Pons (tissue), 1 donor: ENCODE measurements around the gene SMC6.

Source experiments
- DNase-seq: peaks from one replicate; pipeline ENCODE4 v3.0.0-alpha.2; 2016; ENCODE audit warnings: low spot score

The SMC6 gene

DNA sequence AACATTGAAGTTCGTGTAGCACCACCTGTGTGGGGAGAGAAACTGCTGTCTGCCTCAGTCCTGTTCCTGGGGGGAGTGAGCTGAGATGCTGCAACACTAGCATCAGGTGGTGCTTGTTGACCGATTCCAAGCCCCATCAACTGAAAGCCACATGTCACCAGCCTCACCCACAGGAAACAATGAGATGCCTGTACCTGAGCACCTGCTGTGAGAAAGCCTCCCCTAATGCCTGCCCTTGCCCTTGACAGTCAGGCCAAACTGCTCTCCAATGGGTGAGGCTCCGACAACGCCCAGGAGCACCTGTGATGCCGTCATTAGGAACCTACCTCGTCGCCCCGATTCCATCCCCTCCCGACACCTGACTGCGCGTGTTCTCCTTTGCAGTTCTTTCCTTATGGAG is 104.6 kb downstream of the SMC6 start:
- DNase-seq = no peak

DNA sequence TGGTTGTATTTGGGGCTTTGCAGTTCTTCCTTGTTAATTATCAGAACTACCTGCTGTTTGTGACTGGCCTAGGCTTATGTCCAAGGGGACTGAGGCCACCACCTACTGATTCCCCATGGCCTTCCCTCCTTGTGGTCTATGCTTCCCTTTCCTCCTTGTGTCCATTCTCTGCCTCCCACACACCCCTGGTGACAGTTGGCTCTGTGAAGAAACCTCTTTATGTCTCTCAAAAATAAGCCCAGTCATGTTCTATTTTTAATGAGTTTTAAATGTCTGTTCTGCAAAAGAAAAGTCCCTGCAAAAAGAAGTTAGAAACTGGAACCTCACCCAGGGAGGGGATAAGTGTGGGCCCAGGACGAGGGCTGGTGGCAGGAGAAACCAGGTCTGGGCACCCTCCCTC is 105.0 kb downstream of the SMC6 start:
- DNase-seq = no peak

DNA sequence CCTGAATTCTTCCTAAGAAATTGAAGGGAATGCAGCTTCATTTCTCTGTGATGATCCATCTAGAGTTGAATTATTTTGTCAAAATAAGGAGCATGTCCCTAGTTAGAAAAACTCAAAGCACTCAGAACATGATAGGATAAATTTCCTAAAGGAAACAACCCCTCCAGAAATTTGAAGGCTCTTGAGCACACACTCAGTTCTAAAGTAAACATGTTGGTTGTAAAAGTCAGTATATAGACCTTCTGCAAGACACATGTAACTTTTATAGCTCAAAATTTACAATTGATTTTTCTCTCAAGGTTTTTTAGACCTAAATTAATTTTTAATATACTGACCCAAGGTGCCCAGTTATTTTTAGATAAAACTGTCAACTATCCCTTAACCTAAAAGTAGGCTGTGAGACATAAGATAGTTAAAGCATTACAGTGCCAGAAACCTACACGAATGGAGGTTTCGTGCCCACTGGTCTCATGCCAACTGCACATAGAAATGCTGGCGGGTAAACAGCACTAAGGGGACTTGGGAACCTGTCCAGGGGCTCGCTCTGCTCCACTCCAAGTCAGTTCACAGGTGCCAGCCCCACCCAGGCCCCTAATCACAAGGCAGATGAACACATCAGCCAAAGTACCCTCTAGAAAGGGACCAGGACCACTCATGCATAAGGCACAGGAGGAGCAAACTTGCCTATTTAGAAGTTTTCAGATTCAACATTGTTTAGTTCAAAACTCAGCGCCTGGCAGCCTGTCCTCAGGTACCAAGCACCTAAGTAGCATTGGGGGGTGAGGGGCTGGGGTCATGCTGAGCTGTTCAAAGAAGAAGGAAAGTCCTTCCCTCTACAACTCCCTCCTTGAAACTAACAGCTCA is 106.5 kb downstream of the SMC6 start:
- DNase-seq = no peak

DNA sequence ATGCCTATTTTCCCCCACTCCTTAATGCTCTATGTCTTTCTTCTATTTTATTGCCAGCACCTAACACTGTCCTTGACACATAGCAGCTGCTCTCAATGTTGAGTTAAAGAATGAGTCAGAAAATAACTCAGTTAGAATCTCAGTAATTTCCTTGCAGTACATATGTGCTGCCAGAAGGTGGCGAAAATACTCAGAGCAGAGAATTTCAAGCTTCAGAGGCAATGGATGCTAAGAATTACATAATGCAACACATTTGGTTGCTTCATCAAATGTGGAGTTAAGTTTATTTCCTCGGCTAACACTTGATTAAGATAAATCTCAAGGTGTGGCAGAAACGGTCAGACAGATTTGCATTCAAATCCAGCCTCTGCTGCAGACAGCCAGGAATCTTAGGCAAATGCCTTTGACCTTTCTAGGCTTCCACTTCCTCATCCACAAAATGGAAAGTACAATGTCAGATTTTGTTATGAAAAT is 107.5 kb downstream of the SMC6 start:
- DNase-seq = peak; percentile 70

DNA sequence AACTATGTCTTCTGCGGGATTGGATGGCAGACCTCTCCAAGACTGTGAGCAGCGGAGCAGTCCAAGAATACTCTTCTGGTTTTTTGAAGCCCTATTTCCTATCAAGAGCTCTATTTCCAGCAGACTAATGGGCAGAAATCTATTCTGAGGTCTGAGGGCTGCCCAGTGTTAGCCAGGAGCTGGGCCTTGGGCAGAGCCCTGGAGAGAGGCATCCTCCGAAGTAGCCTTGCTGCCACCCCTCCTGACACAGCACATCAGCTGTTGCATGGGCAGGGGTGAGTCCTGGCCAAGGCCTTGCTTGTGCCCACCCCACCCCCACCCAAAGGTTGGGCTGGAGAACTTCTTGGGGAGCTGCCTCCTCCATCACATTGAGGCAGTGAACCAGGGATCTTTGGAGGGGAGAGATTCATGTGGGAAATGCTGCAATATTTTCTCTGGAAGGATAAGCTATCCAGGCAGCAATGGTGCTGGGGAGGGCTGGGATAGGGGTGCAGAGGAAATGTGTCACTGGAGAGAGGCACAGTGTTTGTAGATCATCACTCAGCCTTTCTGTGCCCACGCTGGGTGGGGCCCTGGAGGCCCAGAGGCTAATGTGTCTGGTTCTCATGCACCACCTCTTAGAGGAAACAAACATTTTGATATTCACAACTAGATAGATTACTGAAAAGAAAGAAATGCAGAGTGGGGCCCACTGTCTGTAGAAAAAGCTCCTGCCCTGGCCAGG is 108.5 kb downstream of the SMC6 start:
- DNase-seq = no peak

DNA sequence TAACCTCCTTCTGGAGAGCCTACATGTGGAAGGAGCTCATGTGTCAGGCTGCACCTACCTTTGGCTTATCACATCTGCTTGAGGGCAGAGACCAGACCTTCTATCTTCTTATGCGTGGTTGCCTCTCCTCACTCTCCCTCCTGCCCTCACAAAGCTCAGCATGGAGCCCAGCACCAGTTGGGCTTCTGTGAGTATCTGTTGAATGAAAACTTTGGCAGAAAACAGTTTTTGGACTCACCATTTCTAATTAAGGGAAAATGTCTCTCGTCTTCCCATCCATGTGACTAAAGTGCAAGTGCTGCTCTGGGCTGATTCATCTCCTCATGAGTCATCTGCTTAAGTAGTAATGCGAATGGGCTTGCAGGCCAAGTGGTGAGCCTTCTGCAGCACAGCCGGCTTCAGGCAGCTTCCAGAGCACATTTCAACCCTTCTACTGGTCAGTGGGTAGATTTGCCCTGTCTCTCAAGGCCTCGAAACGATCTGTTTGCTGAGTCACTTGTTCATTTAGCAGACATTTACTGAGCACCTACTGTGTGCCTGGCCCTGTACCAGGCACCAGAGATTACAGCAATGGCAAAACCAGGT is 110.5 kb downstream of the SMC6 start:
- no peak for DNase-seq

DNA sequence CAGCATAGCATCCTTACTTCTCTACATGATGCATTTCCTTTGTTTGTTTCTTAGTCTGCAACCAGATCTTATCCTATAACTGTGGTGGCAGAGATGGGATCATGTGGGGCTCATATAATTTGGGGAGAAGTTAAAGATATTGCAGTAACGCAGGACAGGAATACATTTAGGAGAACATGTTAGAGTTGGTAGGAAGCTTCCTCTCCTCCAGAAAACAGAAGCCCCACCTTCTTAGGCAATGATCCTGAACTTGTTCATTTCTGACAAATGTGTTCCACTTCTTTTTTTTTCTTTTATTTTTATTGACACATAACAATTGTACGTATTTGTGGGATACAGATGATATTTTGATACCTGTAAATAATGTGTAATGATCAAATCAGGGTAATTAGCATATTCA is 113.2 kb downstream of the SMC6 start:
- no peak for DNase-seq

DNA sequence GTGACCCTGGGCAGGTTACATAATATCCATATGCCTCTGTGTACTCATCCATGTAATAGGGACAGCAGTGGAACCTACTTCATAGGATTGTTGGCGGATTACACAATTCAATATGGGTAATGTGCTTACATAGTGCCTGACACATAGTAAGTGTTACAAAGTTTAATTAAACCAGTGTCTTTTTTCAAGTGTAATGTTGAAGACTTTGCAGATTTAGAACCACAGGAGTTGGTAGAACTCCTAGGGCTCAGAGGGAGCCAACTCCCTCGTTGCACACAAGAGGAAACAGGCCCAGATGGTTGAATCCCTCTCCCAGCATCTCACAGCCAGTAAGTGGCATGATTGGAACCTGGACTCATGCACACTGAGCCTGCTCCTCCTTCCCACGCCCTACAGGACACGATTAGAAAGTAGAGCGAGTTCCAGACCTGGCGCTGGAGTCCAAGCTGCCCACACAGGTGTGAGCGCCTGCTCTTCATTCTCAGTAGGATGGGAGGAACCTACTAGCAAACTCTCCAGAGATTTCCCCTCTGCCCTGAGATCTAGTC is 115.3 kb downstream of the SMC6 start:
- no peak for DNase-seq

DNA sequence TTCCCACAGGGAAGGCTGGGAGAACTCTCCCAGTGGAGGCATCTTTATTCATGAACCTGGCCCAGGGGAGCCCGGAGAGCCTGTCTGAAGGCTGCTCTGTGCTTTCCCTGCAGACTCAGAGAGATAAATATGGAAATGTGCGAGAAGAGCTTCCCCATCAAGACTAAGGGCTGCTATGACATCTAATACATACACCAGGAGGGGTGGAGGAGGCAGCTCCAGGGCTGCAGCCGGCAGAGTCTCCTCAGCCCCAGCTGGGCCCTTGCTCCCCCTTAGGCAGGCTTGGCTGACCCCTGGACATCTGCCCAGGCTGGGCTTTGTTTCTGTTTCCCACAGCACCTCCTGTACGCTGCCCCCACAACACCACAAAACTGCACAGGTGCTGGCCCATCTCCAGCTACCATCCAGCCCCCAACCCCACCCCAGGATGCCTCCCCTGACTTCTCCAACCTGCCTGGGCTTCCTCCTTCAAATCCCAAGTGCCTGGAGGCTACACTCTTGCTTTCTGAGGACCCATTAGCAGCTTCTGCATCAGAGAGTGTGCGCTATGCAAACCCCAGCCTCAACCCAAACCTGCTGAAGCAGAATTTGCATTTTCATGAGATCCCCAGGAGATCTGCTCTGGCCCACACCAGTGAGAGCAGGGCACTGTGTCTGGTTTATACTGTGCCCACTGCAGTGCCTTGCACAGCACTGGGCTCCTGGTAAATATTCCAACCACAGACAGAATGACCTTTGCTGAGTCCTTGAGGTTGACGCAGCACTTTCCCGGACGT is 116.3 kb downstream of the SMC6 start:
- no peak for DNase-seq

DNA sequence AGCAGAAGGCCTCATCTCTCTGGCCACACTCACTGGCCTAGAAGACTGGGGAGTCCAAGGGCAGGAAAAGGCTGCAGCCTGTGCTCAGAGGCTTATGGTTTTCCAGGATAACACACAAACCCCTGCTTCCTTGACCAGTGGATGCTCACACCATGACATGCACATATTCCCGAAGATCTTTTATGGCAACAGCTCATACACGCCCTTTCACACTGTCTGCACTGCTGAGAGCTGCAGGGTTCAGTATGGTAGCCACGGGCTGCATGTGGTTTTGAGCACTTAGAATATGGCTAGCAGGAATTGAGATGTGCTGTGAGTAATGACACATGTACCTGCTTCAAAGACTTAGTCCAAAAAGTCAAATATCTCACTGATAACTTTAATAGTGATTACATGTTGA is 117.4 kb downstream of the SMC6 start:
- no peak for DNase-seq

DNA sequence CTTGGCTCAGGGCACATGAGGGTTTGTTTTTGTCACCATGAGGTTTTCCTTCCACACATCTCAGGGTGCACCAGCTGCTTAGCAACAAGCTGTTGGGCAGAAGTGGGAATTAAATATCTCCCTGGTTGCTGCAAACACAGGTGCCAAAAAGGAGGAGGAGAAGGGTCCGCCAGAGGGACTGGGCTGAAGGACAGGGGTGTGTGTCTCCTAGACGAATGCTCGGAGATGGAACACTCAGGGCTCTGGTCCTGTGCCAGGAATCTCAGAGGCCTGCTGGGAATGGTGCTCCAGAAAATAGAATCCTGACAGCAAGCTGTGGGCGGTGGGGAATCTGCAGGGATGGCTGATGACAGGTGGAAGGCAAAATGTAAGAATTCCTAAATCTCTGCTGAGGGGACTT is 118.6 kb downstream of the SMC6 start:
- DNase-seq = no peak

DNA sequence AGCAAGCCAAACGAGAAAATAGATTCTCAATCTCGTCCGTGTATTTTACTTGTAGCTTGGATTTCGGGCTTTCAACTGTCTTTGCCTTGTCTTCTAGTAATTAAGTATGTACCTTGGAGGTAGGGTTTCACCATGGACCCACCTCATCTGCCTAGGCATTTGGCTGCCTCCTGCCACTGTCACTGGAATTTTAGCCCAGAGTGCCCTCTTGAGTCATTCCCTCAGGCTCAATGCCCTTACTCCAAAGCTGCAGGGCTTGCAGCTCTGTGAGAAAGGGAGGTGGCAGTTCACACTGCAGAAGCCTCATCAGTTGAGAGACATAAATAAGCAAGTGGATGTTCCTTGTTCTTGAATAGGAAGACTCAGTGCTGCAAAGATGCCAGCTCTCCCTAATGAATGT is 123.5 kb downstream of the SMC6 start:
- DNase-seq = peak; percentile 16

DNA sequence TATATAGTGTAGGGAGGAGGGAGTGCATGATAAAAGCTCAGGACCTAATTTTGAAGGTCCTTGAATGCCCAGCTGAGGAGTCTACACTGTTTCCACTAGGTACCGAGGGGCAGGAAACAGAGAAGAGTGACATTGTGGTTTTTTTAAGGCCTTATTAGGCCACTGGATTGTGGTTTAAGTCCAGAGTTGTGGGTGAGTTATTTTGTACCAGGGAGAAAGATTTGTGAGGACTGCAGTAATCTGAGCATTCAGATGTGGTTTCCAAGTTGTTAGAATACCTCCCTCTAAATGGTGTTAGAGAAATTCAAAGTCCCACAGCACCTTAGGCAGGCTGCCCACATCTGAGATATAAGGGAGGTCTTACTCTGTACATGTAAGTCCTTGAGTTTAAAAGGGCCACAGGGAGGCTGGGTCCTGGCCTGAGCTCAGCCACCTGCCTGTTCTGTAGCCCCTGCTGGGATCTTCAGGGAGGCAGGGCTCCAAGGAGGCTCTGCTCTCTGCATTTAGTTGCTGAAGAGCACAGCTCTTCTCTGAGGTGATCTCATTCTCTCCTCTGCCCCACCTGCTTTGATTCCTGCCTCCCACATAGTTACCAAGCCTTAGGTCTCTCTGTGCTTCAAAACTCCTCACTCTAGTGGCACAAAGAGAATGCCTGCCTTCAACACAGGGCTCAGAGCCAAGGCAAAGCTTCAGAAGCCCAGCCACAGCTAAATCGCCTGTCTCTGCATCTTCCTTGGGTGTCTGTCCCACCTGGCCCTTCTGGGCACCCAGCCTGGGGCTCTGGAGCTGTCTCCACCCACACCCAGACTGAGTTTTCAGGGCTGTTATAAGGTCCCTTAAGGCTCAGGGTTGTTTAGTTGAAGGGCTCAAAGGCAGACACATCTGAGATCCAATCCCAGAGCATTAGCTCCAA is 125.0 kb downstream of the SMC6 start:
- no peak for DNase-seq

DNA sequence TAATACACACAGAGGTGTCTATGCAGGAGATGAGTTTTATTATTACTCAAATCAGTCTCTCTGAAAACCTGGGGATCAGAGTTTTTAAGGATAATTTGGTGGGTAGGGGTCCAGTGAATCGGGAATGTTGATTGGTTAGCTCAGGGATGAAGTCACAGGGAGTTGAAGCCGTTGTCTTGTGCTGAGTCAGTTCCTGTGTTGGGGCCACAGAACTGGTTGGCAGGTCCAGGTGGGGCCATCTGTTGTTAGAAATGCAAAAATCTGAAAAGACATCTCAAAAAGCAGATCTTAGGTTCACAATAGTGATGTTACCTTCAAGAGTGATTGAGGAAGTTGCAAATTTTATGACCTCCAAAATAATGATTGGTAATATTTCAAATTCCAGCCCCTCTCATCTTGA is 126.2 kb downstream of the SMC6 start:
- DNase-seq = no peak

DNA sequence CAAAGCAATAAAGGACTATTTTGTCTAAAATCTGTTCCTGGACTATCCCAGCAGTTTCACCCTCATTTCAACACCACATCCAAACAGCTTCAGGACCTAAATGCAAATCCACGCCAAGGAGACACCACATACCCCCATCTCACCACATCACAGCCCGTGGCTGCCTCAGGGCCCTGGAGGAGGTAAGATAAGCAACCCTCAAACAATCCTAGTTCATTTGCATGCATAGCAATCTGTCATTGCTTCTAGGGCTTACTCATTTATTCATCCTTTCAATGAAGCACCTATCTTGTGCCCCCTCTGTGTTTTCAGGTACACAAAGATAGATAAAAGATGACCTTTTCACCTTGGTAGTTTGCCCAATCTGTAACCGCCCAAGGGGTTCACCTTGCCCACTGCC is 126.6 kb downstream of the SMC6 start:
- DNase-seq = no peak

DNA sequence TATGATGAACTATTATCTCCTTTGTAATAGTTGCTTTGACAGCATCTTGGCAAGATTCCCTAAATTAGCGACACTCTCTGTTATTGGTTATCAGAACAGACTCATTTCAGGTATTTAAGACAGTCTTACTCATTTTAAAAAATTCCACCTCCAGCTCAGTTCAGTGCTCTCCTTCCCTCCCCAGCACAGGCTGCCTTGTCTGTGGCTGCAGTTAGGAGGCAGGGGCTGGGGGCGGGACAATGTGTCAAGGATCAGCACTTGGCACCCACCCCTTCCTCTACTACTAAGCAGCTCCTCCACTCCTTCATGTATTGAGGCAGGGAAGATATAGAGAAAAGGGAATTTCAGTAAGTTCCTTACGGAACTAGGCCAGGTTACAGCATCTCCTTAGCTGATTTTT is 128.2 kb downstream of the SMC6 start:
- DNase-seq = no peak

DNA sequence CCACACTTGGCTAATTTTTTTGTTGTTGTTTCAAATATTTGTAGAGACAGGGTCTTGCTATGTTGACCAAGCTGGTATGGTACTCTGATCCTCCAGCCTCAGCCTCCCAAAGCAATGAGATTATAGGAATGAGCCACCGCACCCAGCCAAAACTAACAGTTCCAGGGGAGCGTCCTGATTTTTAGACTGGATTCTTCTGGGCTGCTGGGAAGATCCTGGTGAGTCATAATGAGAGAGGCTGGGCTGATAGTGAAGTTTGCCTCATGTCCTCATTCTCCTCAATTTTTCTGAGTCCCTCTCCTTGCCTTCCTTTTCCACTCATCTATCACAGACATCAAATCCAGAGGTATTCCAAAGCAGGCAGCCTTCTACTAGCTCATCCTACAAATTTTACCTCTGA is 131.8 kb downstream of the SMC6 start:
- no peak for DNase-seq

DNA sequence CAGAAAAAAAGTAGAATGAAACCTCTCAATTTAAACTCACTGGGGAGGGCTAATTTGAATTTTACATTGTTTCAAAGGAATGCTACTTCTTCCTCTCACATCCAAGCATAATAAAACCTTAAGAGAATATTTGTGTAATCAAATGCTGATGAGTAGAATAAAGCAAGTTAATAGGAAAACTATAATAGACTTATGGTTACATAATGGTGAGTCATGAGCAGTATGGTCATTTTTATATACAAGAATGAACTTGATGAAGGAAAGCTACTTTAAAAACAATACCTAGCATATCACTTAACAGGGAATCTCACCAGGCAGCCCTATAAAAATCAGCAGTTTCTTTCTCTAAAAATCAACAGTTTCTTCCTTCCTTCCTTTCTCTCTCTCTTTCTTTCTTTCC is 132.8 kb downstream of the SMC6 start:
- no peak for DNase-seq

DNA sequence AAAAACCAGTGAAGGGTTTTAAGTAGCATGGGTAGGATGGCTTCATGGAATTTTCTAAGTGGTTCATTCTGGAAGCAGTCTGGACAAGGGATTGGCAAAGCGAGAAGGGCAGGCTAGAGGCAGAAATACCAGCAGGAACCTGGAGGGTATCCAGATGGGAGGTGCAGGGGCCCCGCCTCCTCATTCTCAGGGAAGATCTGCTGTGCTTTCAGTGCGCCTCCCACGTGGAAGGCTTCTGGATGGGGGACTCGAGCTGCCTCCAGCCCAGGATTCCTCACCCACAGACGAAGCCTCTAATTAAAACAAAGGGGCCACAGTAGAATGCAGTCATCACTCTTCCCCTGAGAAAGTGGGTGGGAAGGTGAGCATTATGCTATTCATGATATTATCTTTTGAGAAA is 133.3 kb downstream of the SMC6 start:
- DNase-seq = no peak

DNA sequence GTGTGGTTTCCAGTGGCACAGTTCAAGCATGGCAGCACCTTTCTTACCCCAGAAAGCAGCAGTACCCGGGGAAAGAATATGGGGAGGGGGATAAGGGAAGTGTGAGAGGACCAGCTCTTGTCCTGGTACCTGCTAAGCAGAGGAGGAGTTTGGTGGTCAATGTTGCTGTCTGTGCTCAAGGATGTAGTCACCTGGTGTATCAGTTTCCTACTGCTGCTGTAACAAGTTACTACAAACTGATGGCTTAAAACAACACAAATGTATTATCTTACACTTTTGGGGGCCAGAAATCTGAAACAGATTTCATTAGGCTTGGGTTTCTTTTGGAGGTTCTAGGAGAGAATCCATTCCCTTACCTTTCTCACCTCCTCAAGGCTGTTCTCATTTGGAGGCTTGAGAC is 135.7 kb downstream of the SMC6 start:
- no peak for DNase-seq

DNA sequence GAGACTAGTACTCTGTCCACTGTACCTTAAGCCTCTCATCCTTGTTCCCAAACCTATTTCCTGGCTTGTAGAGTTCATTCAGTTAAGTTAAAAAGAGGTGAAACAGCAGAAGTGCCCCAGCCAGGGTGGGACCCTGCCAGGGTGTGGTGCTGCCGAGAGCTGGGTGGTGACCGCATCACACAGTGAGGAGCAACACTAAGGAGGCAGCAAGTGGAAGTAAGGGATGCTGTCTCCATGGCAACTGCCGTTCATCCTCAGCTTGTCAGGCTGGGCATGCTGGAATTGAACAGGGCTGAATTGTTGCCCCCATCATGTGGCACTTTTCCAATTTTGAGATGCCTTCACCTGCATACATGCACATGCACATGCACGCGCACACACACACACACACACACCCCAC is 136.1 kb downstream of the SMC6 start:
- DNase-seq = no peak
